ACC112 (cell line): Measurements from ENCODE around the gene CFAP77.

Experiments
- H2AFZ ChIP-seq: fragments of 200-600 bp; sonication (generic); one replicate; pipeline ENCODE4 v1.6.0; 2017; ENCODE audit warnings: antibody characterized with exemption, low read length; ENCODE audit not compliant: unreplicated experiment
- H3K27ac ChIP-seq: fragments of 200-600 bp; sonication (generic); 2 replicates; pipeline ENCODE4 v1.5.1; 2014; ENCODE audit warnings: low read depth, mild to moderate bottlenecking, antibody characterized with exemption, low read length, moderate library complexity
- H3K27me3 ChIP-seq: fragments of 200-600 bp; sonication (generic); 2 replicates; pipeline ENCODE4 v1.6.1; 2014; ENCODE audit warnings: mild to moderate bottlenecking, antibody characterized with exemption, low read length, moderate library complexity, mixed read lengths; ENCODE audit not compliant: insufficient read depth
- H3K36me3 ChIP-seq: fragments of 200-600 bp; sonication (generic); 2 replicates; pipeline ENCODE4 v1.6.1; 2016; ENCODE audit warnings: mild to moderate bottlenecking, antibody characterized with exemption, low read length, moderate library complexity, mixed read lengths; ENCODE audit not compliant: insufficient read depth
- H3K4me1 ChIP-seq: fragments of 200-600 bp; sonication (generic); one replicate; pipeline ENCODE4 v1.6.1; 2016; ENCODE audit warnings: low read length, mixed read lengths; ENCODE audit not compliant: insufficient read depth, unreplicated experiment, control insufficient read depth
- H3K4me3 ChIP-seq: fragments of 200-600 bp; sonication (generic); 2 replicates; pipeline ENCODE4 v1.5.1; 2014; ENCODE audit warnings: mild to moderate bottlenecking, low read depth, low read length
- H3K79me2 ChIP-seq: fragments of 200-600 bp; sonication (generic); one replicate; pipeline ENCODE4 v1.6.0; 2016; ENCODE audit warnings: low read length; ENCODE audit not compliant: control insufficient read depth, unreplicated experiment, insufficient read depth

The CFAP77 gene

DNA sequence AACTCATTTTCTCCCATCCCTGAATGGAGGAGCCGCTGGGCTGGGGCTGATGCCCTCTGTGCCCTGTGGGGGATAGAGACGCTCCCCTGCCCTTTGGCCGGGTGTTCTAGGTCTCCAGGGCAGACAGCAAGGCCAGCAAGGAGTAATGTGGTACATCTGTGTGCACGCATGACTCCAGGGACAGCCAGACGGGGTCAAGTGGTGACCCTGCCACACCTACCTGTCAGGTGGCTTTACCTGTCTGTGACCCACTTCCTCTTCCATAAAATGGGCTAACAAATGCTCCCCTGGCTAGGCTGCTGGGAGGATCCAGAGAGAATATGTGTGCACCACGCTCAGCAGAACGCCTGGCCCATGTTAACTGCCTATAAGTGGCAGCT is 137.0 kb downstream of the CFAP77 start:
- Histone ChIP-seq H3K27me3 (peaks cover 69% of the 10 kb centered on the region), H3K36me3 (no peaks in the 10 kb centered on the region), H2AFZ (no peak overlapping the region), H3K4me1 (peaks cover 5% of the 10 kb centered on the region), H3K27ac (no peak overlapping the region), H3K4me3 (no peak overlapping the region), H3K79me2 (no peaks in the 10 kb centered on the region)

DNA sequence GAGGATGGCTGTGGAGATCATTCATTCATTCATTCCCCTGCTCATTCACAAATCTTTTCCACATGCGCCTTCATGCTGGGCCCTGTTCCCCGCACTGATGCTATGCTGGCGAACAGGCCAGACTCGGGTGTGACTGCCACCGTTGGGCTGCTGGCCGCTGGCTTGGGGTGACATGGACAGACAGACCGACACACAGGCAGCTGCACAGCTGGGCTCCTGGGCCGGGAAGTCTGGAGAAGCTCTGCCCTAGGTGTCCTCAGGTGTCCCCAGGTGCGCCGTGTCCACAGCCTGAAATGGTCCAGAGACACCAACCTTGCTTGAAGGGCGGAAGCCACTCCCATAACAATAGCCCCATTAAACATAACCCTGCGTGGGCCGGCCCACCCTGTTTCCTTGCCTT is 137.4 kb downstream of the CFAP77 start:
- H3K27me3 ChIP-seq = peaks cover 68% of the 10 kb centered on the region
- no peak overlapping the region for H3K27ac ChIP-seq

GRCh38 chr9:132547976-132548730 is 138.1 kb downstream of the CFAP77 start:
- H3K4me1 ChIP-seq = peaks cover 5% of the 10 kb centered on the region
- H2AFZ ChIP-seq = no peak overlapping the region
- no peak overlapping the region for H3K27ac ChIP-seq
- H3K4me3 ChIP-seq = no peak overlapping the region
- no peaks in the 10 kb centered on the region for H3K36me3 ChIP-seq
- no peaks in the 10 kb centered on the region for H3K79me2 ChIP-seq
- H3K27me3 ChIP-seq = peaks cover 73% of the 10 kb centered on the region

More for the DNA sequence above, 137.4 kb downstream of the CFAP77 start:
- Histone ChIP-seq H3K4me1 (peaks cover 5% of the 10 kb centered on the region), H2AFZ (no peak overlapping the region), H3K79me2 (no peaks in the 10 kb centered on the region), H3K36me3 (no peaks in the 10 kb centered on the region), H3K4me3 (no peak overlapping the region)

DNA sequence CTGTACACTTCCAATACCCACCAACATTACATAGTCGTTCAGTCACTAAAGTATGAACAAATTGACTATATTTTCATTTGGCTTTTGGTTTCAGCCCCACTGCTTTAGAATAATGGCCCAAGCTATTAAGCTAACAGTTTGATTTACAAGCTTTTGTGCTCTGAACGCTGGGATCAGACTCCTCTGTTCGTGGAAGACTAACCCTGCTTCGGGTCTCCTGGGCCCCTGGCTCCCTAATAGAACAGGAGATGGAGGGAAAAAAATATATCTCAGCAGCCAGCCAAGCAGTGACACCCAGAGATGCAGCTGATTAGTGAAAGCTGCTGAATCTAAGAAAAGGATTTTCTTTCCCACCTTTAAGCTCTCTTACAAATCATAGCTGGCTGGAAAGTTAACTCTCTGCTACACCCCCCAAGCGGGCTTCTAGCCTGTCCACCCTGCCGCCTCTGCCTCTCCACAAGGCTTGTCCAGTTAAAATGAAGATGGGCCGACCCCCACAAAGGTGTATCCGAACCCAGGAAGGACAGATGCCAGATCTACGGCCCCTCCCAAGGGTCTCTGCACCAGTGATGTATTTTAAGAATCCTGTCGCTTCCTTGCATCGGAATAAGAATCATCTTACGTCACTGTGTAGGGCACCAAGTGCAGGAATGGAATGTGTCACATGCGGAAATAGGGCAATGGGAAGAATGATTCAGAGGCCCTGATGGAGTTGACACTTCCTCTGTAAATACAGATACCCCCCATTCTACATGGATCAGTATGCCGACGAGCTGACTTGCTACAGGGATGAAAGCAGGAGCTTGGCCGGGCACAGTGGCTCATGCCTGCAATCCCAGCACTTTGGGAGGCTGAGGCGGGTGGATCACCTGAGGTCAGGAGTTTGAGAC is 139.0 kb downstream of the CFAP77 start:
- no peaks in the 10 kb centered on the region for H3K79me2 ChIP-seq
- peaks cover 73% of the 10 kb centered on the region for H3K27me3 ChIP-seq
- no peaks in the 10 kb centered on the region for H3K36me3 ChIP-seq
- no peak overlapping the region for H3K27ac ChIP-seq
- H3K4me3 ChIP-seq = no peak overlapping the region
- H2AFZ ChIP-seq = no peak overlapping the region
- H3K4me1 ChIP-seq = peaks cover 5% of the 10 kb centered on the region

- Histone ChIP-seq H3K4me1 (no peaks in the 10 kb centered on the region), H3K27ac (no peak overlapping the region), H3K36me3 (no peaks in the 10 kb centered on the region), H3K79me2 (no peaks in the 10 kb centered on the region), H3K4me3 (no peak overlapping the region), H2AFZ (no peak overlapping the region), H3K27me3 (peaks cover 76% of the 10 kb centered on the region)
These were observed 141.5 kb downstream of the CFAP77 start for GRCh38 chr9:132551556-132551955.

GRCh38 chr9:132552041-132552440 is 142.0 kb downstream of the CFAP77 start:
- Histone ChIP-seq H3K4me1 (no peaks in the 10 kb centered on the region), H2AFZ (no peak overlapping the region), H3K79me2 (no peaks in the 10 kb centered on the region), H3K27me3 (peaks cover 76% of the 10 kb centered on the region), H3K36me3 (no peaks in the 10 kb centered on the region), H3K4me3 (no peak overlapping the region), H3K27ac (no peak overlapping the region)

- Histone ChIP-seq H3K27ac (no peak overlapping the region), H3K79me2 (no peaks in the 10 kb centered on the region), H2AFZ (no peak overlapping the region), H3K27me3 (peaks cover 85% of the 10 kb centered on the region), H3K4me1 (no peaks in the 10 kb centered on the region), H3K36me3 (no peaks in the 10 kb centered on the region), H3K4me3 (no peak overlapping the region)
These were observed 144.7 kb downstream of the CFAP77 start for GRCh38 chr9:132554755-132555154.

DNA sequence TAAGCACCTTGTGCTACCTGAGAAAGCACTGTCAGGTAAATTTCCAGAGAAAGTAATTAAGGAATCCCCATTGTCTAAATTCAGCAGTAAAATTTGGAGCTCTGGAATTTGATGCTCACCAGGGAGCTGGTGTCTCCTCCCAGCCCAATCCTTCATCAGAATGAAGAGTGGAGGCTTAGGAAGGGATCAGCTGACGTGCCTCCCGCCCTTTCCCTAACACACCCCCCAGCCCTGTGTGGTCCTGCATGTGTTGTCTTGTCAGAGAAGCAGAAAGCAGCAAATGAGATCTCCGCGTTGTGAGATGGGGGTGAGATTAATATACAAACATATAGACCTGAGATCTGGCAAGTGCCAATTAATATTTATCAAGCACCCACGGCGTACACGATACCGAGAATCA is 145.5 kb downstream of the CFAP77 start:
- Histone ChIP-seq H3K79me2 (no peaks in the 10 kb centered on the region), H3K4me3 (no peak overlapping the region), H3K27ac (no peak overlapping the region), H2AFZ (no peak overlapping the region), H3K36me3 (no peaks in the 10 kb centered on the region), H3K27me3 (peaks cover 85% of the 10 kb centered on the region), H3K4me1 (no peaks in the 10 kb centered on the region)

DNA sequence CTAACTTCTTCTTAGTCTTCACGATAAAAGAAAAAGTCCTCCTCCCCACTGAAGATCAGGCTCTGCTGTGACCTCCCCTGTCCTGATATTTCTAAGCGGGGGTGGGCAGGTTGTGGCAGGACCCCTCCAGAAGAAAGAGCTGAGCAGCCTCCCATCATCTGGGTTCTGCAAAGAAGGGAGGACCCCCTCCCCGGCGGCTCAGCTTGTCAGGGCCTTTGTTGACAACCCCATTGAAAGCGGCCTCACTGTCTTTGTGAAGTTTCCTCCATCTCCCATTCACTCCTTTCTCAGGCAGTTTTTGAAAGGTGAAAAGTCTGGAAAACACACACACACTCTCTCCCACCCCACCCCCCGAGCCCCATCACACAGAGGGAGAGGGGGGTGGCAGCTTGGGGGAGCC is 146.2 kb downstream of the CFAP77 start:
- H3K4me1 ChIP-seq = no peaks in the 10 kb centered on the region
- H3K79me2 ChIP-seq = no peaks in the 10 kb centered on the region
- H3K27me3 ChIP-seq = peaks cover 88% of the 10 kb centered on the region

GRCh38 chr9:132556714-132557113 is 146.7 kb downstream of the CFAP77 start:
- no peak overlapping the region for H3K27ac ChIP-seq
- H3K36me3 ChIP-seq = no peaks in the 10 kb centered on the region
- H3K79me2 ChIP-seq = no peaks in the 10 kb centered on the region
- no peak overlapping the region for H3K4me3 ChIP-seq
- H3K4me1 ChIP-seq = no peaks in the 10 kb centered on the region
- no peak overlapping the region for H2AFZ ChIP-seq
- H3K27me3 ChIP-seq = peaks cover 90% of the 10 kb centered on the region

More for the DNA sequence above, 146.2 kb downstream of the CFAP77 start:
- Histone ChIP-seq H2AFZ (no peak overlapping the region), H3K4me3 (no peak overlapping the region), H3K36me3 (no peaks in the 10 kb centered on the region), H3K27ac (no peak overlapping the region)

DNA sequence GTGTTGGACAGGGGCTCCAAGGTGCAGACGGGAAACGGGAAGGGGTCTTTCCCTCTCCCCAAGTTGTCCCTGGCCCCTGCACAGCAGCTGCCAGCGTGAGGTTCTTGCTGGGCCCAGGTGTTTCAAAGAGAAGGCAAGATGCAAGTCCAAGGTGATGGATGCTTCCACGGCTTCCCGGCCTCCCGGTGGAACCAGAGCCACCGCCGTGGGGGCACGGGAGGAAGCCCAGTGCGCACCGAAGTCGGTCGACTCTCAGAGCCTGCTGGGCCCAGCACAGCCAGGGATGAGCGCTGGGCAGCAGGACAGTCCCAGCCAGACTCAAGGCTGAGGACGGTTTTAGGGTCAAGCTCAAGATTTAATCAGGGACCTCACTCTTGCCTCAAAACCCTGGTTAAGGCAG is 147.1 kb downstream of the CFAP77 start:
- Histone ChIP-seq H3K36me3 (no peaks in the 10 kb centered on the region), H3K27me3 (peaks cover 90% of the 10 kb centered on the region), H3K4me3 (no peak overlapping the region), H3K4me1 (no peaks in the 10 kb centered on the region), H3K27ac (no peak overlapping the region), H2AFZ (no peak overlapping the region), H3K79me2 (no peaks in the 10 kb centered on the region)
